RWPE2 (cell line): ENCODE measurements around the gene TRAP1.

Experiments used
- ATAC-seq: fragments of 200-7000 bp; cut with Tn5 transposase; 3 replicates; pipeline ENCODE4 v1.9.1; 2021; ENCODE audit warnings: low read depth
- DNase-seq: peaks from one replicate; pipeline ENCODE4 v3.0.0-alpha.2; 2020; ENCODE audit warnings: low spot score
- H3K27ac ChIP-seq: fragments of 450-650 bp; 2 replicates; pipeline ENCODE4 v1.5.1; 2017; ENCODE audit warnings: mild to moderate bottlenecking; ENCODE audit not compliant: poor library complexity, severe bottlenecking
- H3K27me3 ChIP-seq: fragments of 250-450 bp; sonication (Bioruptor Pico); 2 replicates; pipeline ENCODE4 v1.5.1; 2021; ENCODE audit warnings: mild to moderate bottlenecking, moderate library complexity; ENCODE audit not compliant: insufficient read depth, poor library complexity, severe bottlenecking
- H3K36me3 ChIP-seq: fragments of 250-450 bp; sonication (Bioruptor Pico); 2 replicates; pipeline ENCODE4 v1.5.1; 2020; ENCODE audit warnings: low read depth, mild to moderate bottlenecking, moderate library complexity
- H3K4me1 ChIP-seq: fragments of 250-450 bp; sonication (Bioruptor Pico); 2 replicates; pipeline ENCODE4 v1.5.1; 2021; ENCODE audit warnings: mild to moderate bottlenecking, moderate library complexity; ENCODE audit not compliant: insufficient read depth, poor library complexity, severe bottlenecking
- H3K4me3 ChIP-seq: fragments of 250-450 bp; sonication (Bioruptor Pico); 2 replicates; pipeline ENCODE4 v1.5.1; 2021; ENCODE audit warnings: mild to moderate bottlenecking, moderate library complexity; ENCODE audit not compliant: severe bottlenecking
- H3K9me3 ChIP-seq: fragments of 250-450 bp; sonication (Bioruptor Pico); 2 replicates; pipeline ENCODE4 v1.5.1; 2021; ENCODE audit warnings: mild to moderate bottlenecking, moderate library complexity; ENCODE audit not compliant: severe bottlenecking
- CTCF ChIP-seq: fragments of 450-650 bp; IDR thresholded peaks from one replicate; pipeline ENCODE4 v1.5.1; 2017; ENCODE audit warnings: mild to moderate bottlenecking, moderate library complexity; ENCODE audit not compliant: poor library complexity, severe bottlenecking

TRAP1 gene

GRCh38 chr16:3731126-3731935 lies 14.0 kb upstream of the TRAP1 start:
- no peak overlapping the region for H3K4me3 ChIP-seq
- no peaks in the 10 kb centered on the region for H3K4me1 ChIP-seq
- H3K9me3 ChIP-seq: no peaks in the 10 kb centered on the region
- no peaks in the 10 kb centered on the region for H3K27me3 ChIP-seq
- H3K27ac ChIP-seq: no peak overlapping the region
- ATAC-seq: no peak
- H3K36me3 ChIP-seq: peaks cover 46% of the 10 kb centered on the region
- no peak for DNase-seq
- TF ChIP-seq CTCF: no peak

- H3K27me3 ChIP-seq: no peaks in the 10 kb centered on the region
- H3K27ac ChIP-seq: no peak overlapping the region
- TF ChIP-seq CTCF: no peak
- H3K4me1 ChIP-seq: no peaks in the 10 kb centered on the region
- no peak overlapping the region for H3K4me3 ChIP-seq
- ATAC-seq: no peak
- DNase-seq: no peak
- H3K9me3 ChIP-seq: no peaks in the 10 kb centered on the region
- peaks cover 37% of the 10 kb centered on the region for H3K36me3 ChIP-seq
Measured at GRCh38 chr16:3730161-3731125, 13.1 kb upstream of the TRAP1 start.

GRCh38 chr16:3729161-3730112 lies 12.1 kb upstream of the TRAP1 start:
- ATAC-seq (no peak), DNase-seq (no peak)
- Histone ChIP-seq H3K27me3 (no peaks in the 10 kb centered on the region), H3K4me1 (no peaks in the 10 kb centered on the region), H3K27ac (no peak overlapping the region), H3K36me3 (peaks cover 27% of the 10 kb centered on the region), H3K4me3 (no peak overlapping the region), H3K9me3 (no peaks in the 10 kb centered on the region)
- no peak for TF ChIP-seq CTCF

- no peak for DNase-seq
- H3K36me3 ChIP-seq: peaks cover 20% of the 10 kb centered on the region
- no peak overlapping the region for H3K27ac ChIP-seq
- no peak overlapping the region for H3K4me3 ChIP-seq
- TF ChIP-seq CTCF: no peak
- H3K27me3 ChIP-seq: no peaks in the 10 kb centered on the region
- no peaks in the 10 kb centered on the region for H3K4me1 ChIP-seq
- no peaks in the 10 kb centered on the region for H3K9me3 ChIP-seq
- no peak for ATAC-seq
Measured at GRCh38 chr16:3728424-3729160, 11.3 kb upstream of the TRAP1 start.
